Stomach (tissue), 9 donors: ENCODE data around the gene TRAPPC3. TPM values are rescaled to one million over a fixed set of nuclear protein-coding genes. Genes with fewer than 3 reads are reported as not detected.
A peak's percentile ranks its signal among the peaks of the same experiment; 100 is the strongest.

Experiments
- DNase-seq, 2 donors: peaks; one replicate each; pipeline versions ENCODE4 v3.0.0 to v3.0.0-alpha.2; 2013 to 2019
- H3K27ac ChIP-seq, 5 donors: fragments of 200-600 bp in 4 of 5; sonication (generic) in 4 of 5; one replicate each; pipeline ENCODE4 v1.5.1; 2013 to 2019; ENCODE audit warnings: mild to moderate bottlenecking in 1 of 5, moderate library complexity in 1 of 5
- H3K27me3 ChIP-seq, 3 donors: fragments of 200-600 bp; sonication (generic); one replicate each; pipeline ENCODE4 v1.5.1; 2017 to 2019; ENCODE audit warnings: mixed run types in 1 of 3
- H3K36me3 ChIP-seq, 4 donors: fragments of 200-600 bp; sonication (generic); 1 replicate in 3 of 4; 2 replicates in 1 of 4; pipeline ENCODE4 v1.5.1; 2016 to 2019
- H3K4me1 ChIP-seq, 4 donors: fragments of 200-600 bp; sonication (generic); one replicate each; pipeline ENCODE4 v1.5.1; 2016 to 2019
- H3K4me3 ChIP-seq, 4 donors: fragments of 200-600 bp; sonication (generic) in 3 of 4; one replicate each; pipeline ENCODE4 v1.5.1; 2016 to 2019; ENCODE audit warnings: mild to moderate bottlenecking in 1 of 4
- H3K9me3 ChIP-seq, 4 donors: fragments of 200-600 bp; sonication (generic); one replicate each; pipeline ENCODE4 v1.5.1; 2016 to 2019
- EP300 ChIP-seq: sonication (generic); formaldehyde crosslinking; IDR thresholded peaks from one replicate; pipeline ENCODE4 v1.6.1; 2017; ENCODE audit warnings: antibody characterized with exemption
- POLR2A ChIP-seq, 4 donors: fragments of 450-650 bp; IDR thresholded peaks; one replicate each; pipeline ENCODE4 v1.6.1; 2016; ENCODE audit warnings: antibody characterized with exemption in 4 of 4, control low read depth in 2 of 4, mild to moderate bottlenecking in 1 of 4, moderate library complexity in 1 of 4
- POLR2AphosphoS5 ChIP-seq, 3 donors: sonication (generic); formaldehyde crosslinking; IDR thresholded peaks; one replicate each; pipeline ENCODE4 v1.6.1; 2016; ENCODE audit warnings: antibody characterized with exemption in 3 of 3
- WGBS, 5 donors: extraction: QIAGEN DNeasy Blood & Tissue Kit in 3 of 5; methylation state at CpG; one replicate each; pipeline versions ENCODE4 v1.1.5 to v1.1.7; 2013 to 2018; 5-methylcytosine and 5-hydroxymethylcytosine counted together
- intact Hi-C: fragments of 100-400 bp; cut with DNase I; formaldehyde crosslinking; loops from one replicate; pipeline ENCODE4 v1.15.1; 2023; ENCODE audit warnings: low total_unique reads
- polyA plus RNA-seq, 3 donors: library from polyadenylated mRNA; stranded (reverse); fragments of 200-250 nt; gene quantifications; one replicate each; pipeline ENCODE4 v1.2.3, GENCODE V29; 2013
- total RNA-seq, 5 donors: library from RNA; depleted of rRNA; stranded (reverse); fragments of >200 nt; gene quantifications; one replicate each; pipeline versions ENCODE4 v1.1.0 to v1.2.3, GENCODE V29; 2014 to 2016
- TF ChIP-seq, protein P1 (sequence below), 7 experiments: fragments of 450-650 bp in 4 of 7; fragments of 200-600 bp in 3 of 7; sonication (generic) in 3 of 7; IDR thresholded peaks; one replicate each; pipeline ENCODE4 v1.5.1; 2016 to 2019; ENCODE audit warnings: antibody characterized with exemption in 7 of 7, control low read depth in 2 of 7, mild to moderate bottlenecking in 1 of 7
- donor health status: healthy with polysubstance abuse.
- donor health status: Bipolar disorder and iron deficiency.
- donor health status: healthy.

Gene TRAPPC3
- total and polyA plus RNA-seq, 8 donors: 8.9 to 64.0 (median 60.9) TPM

GRCh38 chr1:36106269-36106668, 43.0 kb downstream of the TRAPPC3 start:
- H3K36me3 ChIP-seq: no peaks in the 10 kb centered on the region
- intact Hi-C loops: loop anchor here (10.0 kb wide), 1 partner anchor 309 kb away; no protein-coding TSS in a partner anchor
- H3K9me3 ChIP-seq: no peaks in the 10 kb centered on the region
- H3K4me1 ChIP-seq: peaks cover 0 to 25% (median 3%) of the 10 kb centered on the region in 4 donors
- H3K4me3 ChIP-seq: no peak overlapping the region
- H3K27me3 ChIP-seq: no peaks in the 10 kb centered on the region
- TF ChIP-seq POLR2A (IDR thresholded peaks at IDR 0.05) (no peak), POLR2AphosphoS5 (IDR thresholded peaks at IDR 0.05) (no peak)
- WGBS, 5 donors: 43 to 55% (median 48%) methylated on average over 5 of the region's 5 CpGs
- no peak for DNase-seq
- peak overlapping the region in 1 of 5 donors; percentile 48 for H3K27ac ChIP-seq

DNA sequence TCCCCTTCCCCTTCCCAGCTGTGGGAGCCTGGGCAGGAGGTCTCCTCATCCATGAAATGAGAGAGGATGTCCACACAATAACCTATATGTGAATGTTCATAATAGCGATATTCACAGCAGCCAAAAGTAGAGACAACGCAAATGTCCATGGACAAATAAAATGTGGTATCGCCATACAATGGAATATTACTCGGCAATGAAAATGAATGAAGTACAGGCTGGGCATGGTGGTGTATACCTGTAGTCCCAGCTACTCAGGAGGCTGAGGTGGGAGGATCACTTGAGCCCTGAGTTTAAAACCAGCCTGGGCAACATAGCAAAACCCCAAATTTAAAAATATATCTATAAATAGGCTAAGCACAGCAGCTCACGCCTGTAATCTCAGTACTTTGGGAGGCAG, 47.7 kb downstream of the TRAPPC3 start:
- Histone ChIP-seq H3K9me3 (no peaks in the 10 kb centered on the region), H3K27me3 (no peaks in the 10 kb centered on the region), H3K4me1 (peaks cover 10 to 20% (median 13%) of the 10 kb centered on the region in 4 donors), H3K27ac (no peak overlapping the region), H3K4me3 (no peak overlapping the region), H3K36me3 (peaks cover 0 to 7% (median 3%) of the 10 kb centered on the region in 4 donors)
- WGBS, 5 donors: 93 to 98% (median 95%) methylated on average over 5 of the region's 5 CpGs
- DNase-seq: no peak
- TF ChIP-seq POLR2AphosphoS5 (IDR thresholded peaks at IDR 0.05) (no peak), EP300 (no peak), POLR2A (IDR thresholded peaks at IDR 0.05) (no peak)
- TF ChIP-seq, protein P1, sequence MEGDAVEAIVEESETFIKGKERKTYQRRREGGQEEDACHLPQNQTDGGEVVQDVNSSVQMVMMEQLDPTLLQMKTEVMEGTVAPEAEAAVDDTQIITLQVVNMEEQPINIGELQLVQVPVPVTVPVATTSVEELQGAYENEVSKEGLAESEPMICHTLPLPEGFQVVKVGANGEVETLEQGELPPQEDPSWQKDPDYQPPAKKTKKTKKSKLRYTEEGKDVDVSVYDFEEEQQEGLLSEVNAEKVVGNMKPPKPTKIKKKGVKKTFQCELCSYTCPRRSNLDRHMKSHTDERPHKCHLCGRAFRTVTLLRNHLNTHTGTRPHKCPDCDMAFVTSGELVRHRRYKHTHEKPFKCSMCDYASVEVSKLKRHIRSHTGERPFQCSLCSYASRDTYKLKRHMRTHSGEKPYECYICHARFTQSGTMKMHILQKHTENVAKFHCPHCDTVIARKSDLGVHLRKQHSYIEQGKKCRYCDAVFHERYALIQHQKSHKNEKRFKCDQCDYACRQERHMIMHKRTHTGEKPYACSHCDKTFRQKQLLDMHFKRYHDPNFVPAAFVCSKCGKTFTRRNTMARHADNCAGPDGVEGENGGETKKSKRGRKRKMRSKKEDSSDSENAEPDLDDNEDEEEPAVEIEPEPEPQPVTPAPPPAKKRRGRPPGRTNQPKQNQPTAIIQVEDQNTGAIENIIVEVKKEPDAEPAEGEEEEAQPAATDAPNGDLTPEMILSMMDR (IDR thresholded peaks at IDR 0.05): no peak
- intact Hi-C loops: loop anchor here (10.0 kb wide), 1 partner anchor 313 kb away; no protein-coding TSS in a partner anchor

DNA sequence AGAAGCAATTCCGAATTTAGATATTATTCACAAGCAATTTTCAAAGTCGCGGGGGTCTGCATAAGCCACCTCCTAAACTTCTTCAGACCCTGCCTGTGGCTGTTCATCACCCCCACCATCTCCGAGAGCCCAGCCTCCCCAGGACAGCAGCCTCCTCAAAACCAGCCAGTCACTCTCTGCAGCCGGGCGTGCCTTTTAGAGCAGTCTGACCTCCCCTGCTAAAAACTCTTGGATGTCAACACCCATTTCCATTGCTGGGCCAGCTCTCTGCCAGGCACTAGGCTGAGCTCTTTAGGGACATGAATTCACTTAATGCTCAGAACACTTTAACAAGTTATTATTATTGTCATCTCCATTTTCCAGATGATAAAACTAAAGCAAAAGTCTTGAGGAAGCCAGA, 48.9 kb downstream of the TRAPPC3 start:
- peak overlapping the region in 1 of 5 donors; percentile 17 for H3K27ac ChIP-seq
- WGBS, 5 donors: 43 to 70% (median 47%) methylated on average over 6 of the region's 6 CpGs
- intact Hi-C loops: loop anchor here (10.0 kb wide), 1 partner anchor 314 kb away; no protein-coding TSS in a partner anchor
- H3K36me3 ChIP-seq: peaks cover 0 to 18% (median 14%) of the 10 kb centered on the region in 4 donors
- H3K4me3 ChIP-seq: peak overlapping the region in 1 of 4 donors; percentile 4
- H3K27me3 ChIP-seq: no peaks in the 10 kb centered on the region
- no peaks in the 10 kb centered on the region for H3K9me3 ChIP-seq
- H3K4me1 ChIP-seq: peaks cover 10 to 28% (median 16%) of the 10 kb centered on the region in 4 donors
- TF ChIP-seq, protein P1 (IDR thresholded peaks at IDR 0.05): no peak
- TF ChIP-seq POLR2A (IDR thresholded peaks at IDR 0.05) (no peak), POLR2AphosphoS5 (IDR thresholded peaks at IDR 0.05) (no peak), EP300 (no peak)
- no peak for DNase-seq

- peaks cover 10 to 33% (median 16%) of the 10 kb centered on the region in 4 donors for H3K4me1 ChIP-seq
- DNase-seq: peak; percentile 83 to 90
- H3K9me3 ChIP-seq: no peaks in the 10 kb centered on the region
- H3K36me3 ChIP-seq: peaks cover 0 to 24% (median 18%) of the 10 kb centered on the region in 4 donors
- TF ChIP-seq EP300: no peak
- TF ChIP-seq POLR2A (IDR thresholded peaks at IDR 0.05): no peak
- TF ChIP-seq POLR2AphosphoS5 (IDR thresholded peaks at IDR 0.05): peak in 2 of 3 donors; percentile 16 to 46
- TF ChIP-seq, protein P1 (IDR thresholded peaks at IDR 0.05): peak in 5 of 7 experiments; percentile 58 to 90 (median 80)
- peak overlapping the region in 1 of 4 donors; percentile 4 for H3K4me3 ChIP-seq
- peak overlapping the region in 3 of 5 donors; percentile 17 to 49 (median 35) for H3K27ac ChIP-seq
- WGBS, 5 donors: 8 to 25% (median 22%) methylated on average over 17 to 18 of the region's 18 CpGs
- no peaks in the 10 kb centered on the region for H3K27me3 ChIP-seq
- intact Hi-C loops: loop anchor here (5.0 to 10.0 kb wide), 2 partner anchors 37 to 315 kb away; no protein-coding TSS in a partner anchor
These were observed 49.5 kb downstream of the TRAPPC3 start for GRCh38 chr1:36099681-36100341.
